ENCODE data around the gene CCDC88C.
A peak's percentile ranks its signal among the peaks of the same experiment; 100 is the strongest.

CCDC88C gene

GRCh38 chr14:91350483-91350812 is 67.2 kb downstream of the CCDC88C start:
- DNase-seq (ENCODE audit: low read depth in 2 of 2): no peak

GRCh38 chr14:91349481-91350074 is 68.0 kb downstream of the CCDC88C start:
- peak in 1 of 2 donors; percentile 49 for DNase-seq (ENCODE audit: low read depth in 2 of 2)

- no peak for DNase-seq (ENCODE audit: low read depth in 2 of 2)
These were observed 68.7 kb downstream of the CCDC88C start for GRCh38 chr14:91348845-91349465.

- no peak for DNase-seq (ENCODE audit: low read depth in 2 of 2)
These were observed 70.8 kb downstream of the CCDC88C start for GRCh38 chr14:91346838-91347173.

DNA sequence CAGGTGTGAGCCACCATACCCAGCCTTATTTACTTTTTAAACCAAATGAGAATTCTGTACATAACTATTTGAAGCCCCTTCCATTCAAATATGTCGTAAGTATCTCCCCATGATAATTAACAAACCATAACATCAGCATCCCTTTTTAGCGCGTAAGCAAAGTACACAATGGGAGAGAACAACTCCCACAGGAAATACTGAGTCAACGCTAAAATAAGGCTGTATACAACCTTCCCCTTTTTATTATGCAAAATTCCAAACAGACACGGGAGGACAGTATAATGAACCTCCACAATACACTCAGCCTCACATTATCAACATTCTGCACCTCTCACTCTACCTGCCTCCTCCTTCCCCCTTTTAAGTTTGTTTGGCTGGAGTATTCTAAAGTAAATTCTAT is 73.5 kb downstream of the CCDC88C start:
- DNase-seq (ENCODE audit: low read depth in 2 of 2): no peak

DNA sequence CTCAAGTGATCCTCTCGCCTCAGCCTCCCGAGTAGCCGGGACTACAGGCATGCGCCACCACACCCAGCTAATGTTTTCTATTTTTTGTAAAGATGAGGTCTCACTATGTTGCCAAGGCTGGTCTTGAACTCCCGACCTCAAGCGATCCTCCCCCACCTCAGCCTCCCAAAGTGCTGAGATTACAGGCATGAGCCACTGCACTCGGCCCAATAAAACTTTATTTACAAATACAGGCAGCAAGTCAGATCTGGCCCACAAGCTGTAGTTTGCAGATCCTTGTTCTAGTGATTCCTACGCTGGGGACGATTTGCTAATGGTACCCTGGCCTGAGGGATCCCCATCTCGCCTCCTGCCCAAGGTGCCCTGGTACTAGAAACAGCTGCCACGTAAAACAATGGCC is 74.6 kb downstream of the CCDC88C start:
- no peak for DNase-seq (ENCODE audit: low read depth in 2 of 2)

- no peak for DNase-seq (ENCODE audit: low read depth in 2 of 2)
These were observed 75.3 kb downstream of the CCDC88C start for GRCh38 chr14:91342206-91342760.

- DNase-seq (ENCODE audit: low read depth in 2 of 2): no peak
These were observed 75.9 kb downstream of the CCDC88C start for GRCh38 chr14:91341751-91342154.

DNA sequence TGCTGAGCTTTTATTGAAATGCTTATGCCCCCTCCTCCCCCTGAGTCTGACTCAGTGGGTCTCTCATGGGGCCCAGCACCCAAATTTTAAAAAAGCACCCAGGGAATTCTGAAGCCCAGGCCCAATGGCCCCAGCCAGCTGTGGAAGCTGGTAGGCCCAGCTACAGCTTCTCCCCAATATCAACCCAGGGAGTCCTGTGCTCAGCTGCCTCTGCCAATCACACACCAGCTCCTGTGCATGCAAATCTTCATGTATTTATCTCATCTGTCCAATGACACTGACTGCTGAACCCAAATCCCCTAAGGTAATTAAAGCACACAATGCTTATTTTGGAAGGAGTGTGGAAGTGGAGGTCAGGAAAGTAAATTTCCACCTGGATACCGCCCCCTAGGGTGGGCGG is 76.3 kb downstream of the CCDC88C start:
- no peak for DNase-seq (ENCODE audit: low read depth in 2 of 2)

- no peak for DNase-seq (ENCODE audit: low read depth in 2 of 2)
These were observed 77.8 kb downstream of the CCDC88C start for GRCh38 chr14:91339671-91340369.

DNA sequence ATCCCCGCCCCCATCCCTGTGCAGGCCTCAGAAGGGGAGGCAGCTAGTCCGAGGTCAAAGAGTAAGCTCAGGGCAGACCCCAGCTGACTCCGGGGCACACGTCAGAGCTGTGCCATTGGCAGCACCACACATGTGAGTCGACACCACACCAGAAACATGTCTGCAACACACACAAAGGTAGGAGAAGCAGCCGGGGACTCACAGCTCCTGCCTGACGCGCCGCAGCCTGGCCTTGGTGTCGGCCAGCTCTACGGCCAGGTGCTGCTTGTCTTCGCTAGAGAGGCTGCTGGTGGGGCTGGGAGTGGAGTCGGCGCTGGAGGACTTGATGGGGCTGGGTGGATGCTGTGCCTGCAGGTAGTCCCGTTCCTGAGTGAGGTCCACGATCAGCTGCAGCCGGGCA is 78.5 kb downstream of the CCDC88C start:
- DNase-seq (ENCODE audit: low read depth in 2 of 2): no peak

GRCh38 chr14:91338379-91338778 is 79.2 kb downstream of the CCDC88C start:
- no peak for DNase-seq (ENCODE audit: low read depth in 2 of 2)

GRCh38 chr14:91337699-91338335 is 79.8 kb downstream of the CCDC88C start:
- DNase-seq (ENCODE audit: low read depth in 2 of 2): no peak

DNA sequence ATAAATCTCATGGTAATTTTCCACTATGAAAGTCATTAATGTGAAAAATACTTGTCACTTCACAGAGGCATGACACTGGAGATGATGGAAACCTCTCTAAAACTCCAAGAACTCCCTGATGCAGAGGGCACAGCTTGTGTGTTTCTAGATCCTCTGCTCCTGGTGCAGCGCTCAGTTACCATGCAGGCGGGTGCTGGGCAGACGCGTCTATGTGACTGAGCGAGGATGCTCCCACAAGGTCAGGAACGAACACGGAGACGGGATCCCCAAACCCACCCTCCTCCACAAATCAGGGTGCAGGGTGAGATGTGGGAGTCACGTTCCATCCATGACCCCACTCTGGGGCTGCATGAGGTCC is 81.5 kb downstream of the CCDC88C start:
- no peak for DNase-seq (ENCODE audit: low read depth in 2 of 2)

- DNase-seq (ENCODE audit: low read depth in 2 of 2): no peak
These were observed 82.2 kb downstream of the CCDC88C start for GRCh38 chr14:91335191-91336092.

GRCh38 chr14:91333650-91334039 is 84.0 kb downstream of the CCDC88C start:
- no peak for DNase-seq (ENCODE audit: low read depth in 2 of 2)

GRCh38 chr14:91332986-91333649 is 84.5 kb downstream of the CCDC88C start:
- DNase-seq (ENCODE audit: low read depth in 2 of 2): no peak

GRCh38 chr14:91332171-91332985 is 85.2 kb downstream of the CCDC88C start:
- no peak for DNase-seq (ENCODE audit: low read depth in 2 of 2)

DNA sequence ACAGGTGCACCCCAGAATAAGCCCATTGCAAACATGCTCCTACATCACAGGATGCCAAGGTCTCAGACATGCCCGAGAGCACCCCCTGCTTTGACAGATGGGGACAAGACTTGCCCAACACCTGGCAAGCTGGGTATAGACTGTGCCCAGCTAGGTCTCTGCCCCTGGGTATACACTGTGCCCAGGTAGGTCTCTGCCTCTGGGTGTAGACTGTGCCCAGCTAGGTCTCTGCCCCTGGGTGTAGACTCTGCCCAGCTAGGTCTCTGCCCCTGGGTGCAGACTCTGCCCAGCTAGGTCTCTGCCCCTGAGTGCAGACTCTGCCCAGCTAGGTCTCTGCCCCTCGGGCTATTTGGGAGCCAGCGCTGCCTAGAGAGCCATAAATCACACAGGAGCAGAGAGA is 85.9 kb downstream of the CCDC88C start:
- DNase-seq (ENCODE audit: low read depth in 2 of 2): no peak

DNA sequence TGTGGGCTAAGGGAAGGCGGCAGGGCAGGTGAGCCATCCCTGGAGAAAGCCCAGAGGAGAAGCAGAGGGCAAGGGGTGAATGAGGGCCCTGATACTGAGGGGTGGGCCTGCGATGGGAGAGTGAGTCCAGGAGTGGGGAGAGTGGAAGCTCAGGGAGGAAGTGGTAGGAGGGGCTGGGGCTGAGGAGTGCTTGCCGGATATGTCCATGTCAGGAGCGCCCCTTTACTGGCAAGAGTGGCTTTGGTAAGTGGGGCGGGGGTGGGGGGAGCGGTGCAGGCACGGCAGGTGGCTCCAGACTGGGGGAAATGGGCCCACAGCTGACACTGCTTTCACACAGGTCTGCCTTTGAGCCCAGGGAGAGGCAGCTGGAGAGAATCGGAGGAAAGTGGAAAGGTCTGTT is 86.8 kb downstream of the CCDC88C start:
- DNase-seq (ENCODE audit: low read depth in 2 of 2): no peak

Measured in stimulated activated CD4-positive, alpha-beta T cell treated with anti-CD3 and anti-CD28 coated beads, Interleukin-1b, Interleukin-23, amount 100 ng/mL, for 1 hour (primary cell).